Chondrocyte (in vitro differentiated cells): Measurements from ENCODE around the gene SORL1. TPM values are rescaled to one million over a fixed set of nuclear protein-coding genes. Genes with fewer than 3 reads are reported as not detected.
A peak's percentile ranks its signal among the peaks of the same experiment; 100 is the strongest.

ENCODE experiments used
- DNase-seq: peaks from one replicate; pipeline ENCODE4 v3.0.0; 2021; ENCODE audit warnings: mixed read lengths, low spot score
- H3K27ac Mint-ChIP-seq: one replicate; pipeline ENCODE4 v1.8.0; 2021; ENCODE audit warnings: mild to moderate bottlenecking, moderate library complexity, mixed read lengths; ENCODE audit not compliant: unreplicated experiment
- H3K27me3 Mint-ChIP-seq: 2 replicates; pipeline ENCODE4 v1.8.0; 2021; ENCODE audit warnings: low read depth, mixed read lengths
- H3K36me3 Mint-ChIP-seq: 2 replicates; pipeline ENCODE4 v1.8.0; 2021; ENCODE audit warnings: low read depth, mixed read lengths
- H3K4me1 Mint-ChIP-seq: 2 replicates; pipeline ENCODE4 v1.8.0; 2021; ENCODE audit warnings: low read depth, mild to moderate bottlenecking, mixed read lengths
- H3K4me3 Mint-ChIP-seq: one replicate; pipeline ENCODE4 v1.8.0; 2021; ENCODE audit warnings: mild to moderate bottlenecking, moderate library complexity, mixed read lengths; ENCODE audit not compliant: unreplicated experiment
- H3K9me3 Mint-ChIP-seq: 2 replicates; pipeline ENCODE4 v1.8.0; 2021; ENCODE audit warnings: low read depth, mixed read lengths
- CTCF ChIP-seq: fragments of 200-600 bp; sonication (generic); IDR thresholded peaks from 2 replicates; pipeline ENCODE4 v1.5.0; 2021; ENCODE audit warnings: antibody characterized with exemption, mild to moderate bottlenecking, moderate library complexity
- total RNA-seq: library from RNA; stranded (reverse); gene quantifications from 3 replicates; pipeline ENCODE4 v1.2.1, GENCODE V29; 2021

SORL1 gene
- total RNA-seq, 1 donor from 2014 or later, result 0.87 TPM

- TF ChIP-seq CTCF, result no peak
- H3K4me3 Mint-ChIP-seq, result no peak overlapping the region
- no peak for DNase-seq
- H3K9me3 Mint-ChIP-seq, result peaks cover 7% of the 10 kb centered on the region
- H3K27me3 Mint-ChIP-seq, result peaks cover 6% of the 10 kb centered on the region
- peaks cover 18% of the 10 kb centered on the region for H3K4me1 Mint-ChIP-seq
- peak overlapping the region; percentile 65 for H3K27ac Mint-ChIP-seq
- H3K36me3 Mint-ChIP-seq, result peaks cover 2% of the 10 kb centered on the region
Observed at GRCh38 chr11:121520243-121521144, 68.4 kb downstream of the SORL1 start.

- Mint-ChIP-seq H3K36me3 (peaks cover 4% of the 10 kb centered on the region), H3K9me3 (peaks cover 14% of the 10 kb centered on the region), H3K4me3 (no peak overlapping the region), H3K4me1 (peaks cover 18% of the 10 kb centered on the region), H3K27me3 (peaks cover 6% of the 10 kb centered on the region), H3K27ac (no peak overlapping the region)
- no peak for DNase-seq
- no peak for TF ChIP-seq CTCF
Observed at GRCh38 chr11:121521145-121522042, 69.3 kb downstream of the SORL1 start.

GRCh38 chr11:121522043-121522941 is 70.2 kb downstream of the SORL1 start:
- H3K27ac Mint-ChIP-seq, result no peak overlapping the region
- H3K27me3 Mint-ChIP-seq, result peaks cover 6% of the 10 kb centered on the region
- peaks cover 18% of the 10 kb centered on the region for H3K9me3 Mint-ChIP-seq
- H3K36me3 Mint-ChIP-seq, result peaks cover 4% of the 10 kb centered on the region
- no peak for TF ChIP-seq CTCF
- H3K4me3 Mint-ChIP-seq, result no peak overlapping the region
- DNase-seq, result no peak
- peaks cover 18% of the 10 kb centered on the region for H3K4me1 Mint-ChIP-seq

- no peak overlapping the region for H3K4me3 Mint-ChIP-seq
- TF ChIP-seq CTCF, result no peak
- peaks cover 21% of the 10 kb centered on the region for H3K9me3 Mint-ChIP-seq
- no peak overlapping the region for H3K27ac Mint-ChIP-seq
- DNase-seq, result no peak
- H3K27me3 Mint-ChIP-seq, result peaks cover 4% of the 10 kb centered on the region
- H3K4me1 Mint-ChIP-seq, result peaks cover 18% of the 10 kb centered on the region
- peaks cover 4% of the 10 kb centered on the region for H3K36me3 Mint-ChIP-seq
Observed at GRCh38 chr11:121523581-121524232, 71.6 kb downstream of the SORL1 start.
